A549 (cell line): ENCODE results near the gene TCERG1L.

ENCODE experiments used
- BHLHE40 ChIP-seq: IDR thresholded peaks from 2 replicates; pipeline ENCODE4 v1.6.1; 2012; ENCODE audit warnings: low read depth, low read length, inconsistent platforms
- CEBPB ChIP-seq, 2 experiments: fragments of >200 bp in 1 of 2; sonication (Bioruptor Twin) in 1 of 2; formaldehyde crosslinking in 1 of 2; IDR thresholded peaks; 2 replicates each; pipeline ENCODE4 v1.6.1; 2012 to 2016
- CTCF ChIP-seq: fragments of >200 bp; sonication (Bioruptor Twin); formaldehyde crosslinking; IDR thresholded peaks from 3 replicates; pipeline ENCODE4 v1.5.1; 2016
- EHMT2 ChIP-seq: fragments of 200-600 bp; sonication (generic); IDR thresholded peaks from 2 replicates; pipeline ENCODE4 v1.6.1; 2016; ENCODE audit warnings: antibody characterized with exemption, low read depth, mild to moderate bottlenecking, moderate library complexity
- ELK1 ChIP-seq: fragments of 150-350 bp; IDR thresholded peaks from 2 replicates; pipeline ENCODE4 v1.6.1; 2014; ENCODE audit warnings: low read depth, mild to moderate bottlenecking, low read length
- HOXB13 ChIP-seq: fragments of 250-450 bp; sonication (Bioruptor Pico); IDR thresholded peaks from 2 replicates; pipeline ENCODE4 v1.5.0; 2020; ENCODE audit warnings: low read depth, mild to moderate bottlenecking, moderate library complexity
- PBX3 ChIP-seq: IDR thresholded peaks from 2 replicates; pipeline ENCODE4 v1.6.1; 2012
- PHF8 ChIP-seq: fragments of 200-600 bp; sonication (generic); IDR thresholded peaks from 2 replicates; pipeline ENCODE4 v1.6.1; 2016; ENCODE audit warnings: low read depth, mild to moderate bottlenecking, antibody characterized with exemption, moderate library complexity, borderline replicate concordance
- POLR2A ChIP-seq: IDR thresholded peaks from 2 replicates; pipeline ENCODE4 v1.6.1; 2012; ENCODE audit warnings: mild to moderate bottlenecking, low read length
- RCOR1 ChIP-seq: fragments of 150-350 bp; IDR thresholded peaks from 2 replicates; pipeline ENCODE4 v1.6.1; 2014; ENCODE audit warnings: antibody characterized with exemption, low read length, low read depth
- REST ChIP-seq: fragments of 200-600 bp; sonication (generic); IDR thresholded peaks from 2 replicates; pipeline ENCODE4 v1.6.1; 2016; ENCODE audit warnings: antibody characterized with exemption, mild to moderate bottlenecking, moderate library complexity
- TP53 ChIP-seq: fragments of 250-450 bp; sonication (Bioruptor Pico); IDR thresholded peaks from 2 replicates; pipeline ENCODE4 v1.5.0; 2021; ENCODE audit warnings: mild to moderate bottlenecking, moderate library complexity
- USF2 ChIP-seq: fragments of 450-650 bp; IDR thresholded peaks from 2 replicates; pipeline ENCODE4 v1.6.1; 2014; ENCODE audit warnings: antibody characterized with exemption

GRCh38 chr10:131174651-131175540 is 136.6 kb downstream of the TCERG1L start:
- TF ChIP-seq EHMT2 = no peak
- TF ChIP-seq PHF8 = no peak
- TF ChIP-seq TP53 (CRISPR knock-in tag) = no peak
- no peak for TF ChIP-seq CTCF
- TF ChIP-seq CEBPB (IDR thresholded peaks at IDR 0.05) = no peak
- TF ChIP-seq RCOR1 = no peak
- no peak for TF ChIP-seq PBX3
- no peak for TF ChIP-seq POLR2A
- TF ChIP-seq ELK1 = no peak
- no peak for TF ChIP-seq BHLHE40
- TF ChIP-seq USF2 = no peak
- no peak for TF ChIP-seq REST
- TF ChIP-seq HOXB13 (CRISPR knock-in tag) = no peak
